Purkinje cell (primary cell): ENCODE results near the gene STEAP1. TPM values are rescaled to one million over a fixed set of nuclear protein-coding genes. Genes with fewer than 3 reads are reported as not detected.

Source experiments
- polyA plus RNA-seq: library from polyadenylated mRNA; unstranded; fragments of >200 nt; fragmentation: Nextera tagmentation; gene quantifications from 2 replicates; pipeline ENCODE4 v1.2.1, GENCODE V29; 2014

STEAP1 gene
- 5.1 and 24.3 TPM in 2 replicates for polyA plus RNA-seq

GRCh38 chr7:90153943-90154771 is at the start of gene STEAP1:
Gene STEAP1, plus strand, starts transcription at chr7:90154469. Its CDS starts 5,320 bp downstream, at chr7:90159789.

GRCh38 chr7:90211391-90212148 is 57.3 kb downstream of the STEAP1 start, which contains the start of gene STEAP2:
Gene STEAP2, plus strand, starts transcription at chr7:90211740. Its CDS starts 13,343 bp downstream, at chr7:90225083.

Other genes with a start within 250 kb of the STEAP1 start
- gene STEAP2, start 57.3 kb downstream of the STEAP1 start, polyA plus RNA-seq: 195 and 201 TPM in 2 replicates
- gene CFAP69, start 90.7 kb downstream of the STEAP1 start, polyA plus RNA-seq: 6.6 and 11.6 TPM in 2 replicates
- not detected in 2 replicates for gene FAM237B, start 166.8 kb downstream of the STEAP1 start, polyA plus RNA-seq
- 40.8 and 50.1 TPM in 2 replicates for gene GTPBP10, start 192.2 kb downstream of the STEAP1 start, polyA plus RNA-seq
- 111 and 117 TPM in 2 replicates for gene CLDN12, start 249.0 kb downstream of the STEAP1 start, polyA plus RNA-seq